HCT116 (cell line): ENCODE data around the gene SECISBP2L.

ENCODE experiments used
- CTCF ChIP-seq, 3 experiments: fragments of 200-600 bp in 1 of 3; sonication (generic) in 1 of 3; IDR thresholded peaks in 2 of 3; conservative IDR thresholded peaks in 1 of 3; 2 replicates each; pipeline ENCODE4 v1.5.1; 2012 to 2017; ENCODE audit warnings: low read depth in 2 of 3, low read length in 2 of 3, antibody characterized with exemption in 1 of 3, borderline replicate concordance in 1 of 3, control low read depth in 1 of 3, mild to moderate bottlenecking in 1 of 3, mixed read lengths in 1 of 3, mixed run types in 1 of 3, moderate library complexity in 1 of 3; ENCODE audit not compliant: insufficient read depth in 1 of 3
- SRF ChIP-seq: IDR thresholded peaks from 2 replicates; pipeline ENCODE4 v1.6.1; 2012; ENCODE audit warnings: low read depth
- TF ChIP-seq, protein P1 (sequence below): IDR thresholded peaks from 2 replicates; pipeline ENCODE4 v1.6.1; 2012

DNA sequence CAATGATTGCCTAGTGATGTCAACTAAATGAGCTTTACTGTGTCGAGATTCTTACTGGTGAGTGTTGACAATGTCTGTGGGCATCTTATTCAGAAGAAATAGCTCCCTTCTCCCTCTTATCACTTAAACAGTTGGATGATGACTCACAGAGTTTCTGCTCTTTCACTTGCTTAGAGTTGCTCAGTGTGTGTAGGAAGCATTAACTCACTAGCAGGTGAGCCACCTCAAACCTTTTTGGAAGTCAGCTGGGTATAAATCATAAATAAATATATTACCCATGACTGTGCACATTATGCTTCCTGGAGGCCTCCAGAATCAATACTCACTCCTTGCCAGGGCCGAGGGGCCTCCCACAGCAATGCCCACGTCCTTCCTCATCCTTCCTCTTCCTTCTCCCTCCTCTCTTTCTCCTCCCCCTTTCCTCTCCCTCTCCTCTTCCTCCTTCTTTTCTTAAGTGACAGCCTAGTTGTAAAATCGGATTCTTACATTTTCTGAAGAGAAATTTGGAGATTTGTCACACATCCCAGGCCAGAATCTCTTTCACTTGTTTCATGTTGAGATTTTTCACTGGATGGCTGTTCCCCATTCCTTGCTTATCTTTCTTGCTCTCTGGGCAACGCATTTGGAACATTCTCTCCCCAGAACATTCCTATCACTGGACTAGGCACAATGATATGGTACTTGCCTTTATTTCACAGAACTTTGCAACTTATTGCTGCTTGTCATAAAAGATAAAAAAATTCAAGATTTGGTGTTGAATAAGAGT is 100.0 kb downstream of the SECISBP2L start:
- TF ChIP-seq SRF, result no peak
- no peak for TF ChIP-seq CTCF (IDR thresholded peaks at IDR 0.05 in 2 of 3, conservative IDR thresholded peaks at IDR 0.05 in 1 of 3; ENCODE audit: borderline replicate concordance in 1 of 3, insufficient read depth in 1 of 3, low read depth in 2 of 3, low read length in 2 of 3)
- TF ChIP-seq, protein P1, sequence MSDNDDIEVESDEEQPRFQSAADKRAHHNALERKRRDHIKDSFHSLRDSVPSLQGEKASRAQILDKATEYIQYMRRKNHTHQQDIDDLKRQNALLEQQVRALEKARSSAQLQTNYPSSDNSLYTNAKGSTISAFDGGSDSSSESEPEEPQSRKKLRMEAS, result no peak
